Activated naive CD8-positive, alpha-beta T cell treated with anti-CD3 and anti-CD28 coated beads, Interleukin-2, amount 10 ng/mL, durations not matched to agents 7 days and 5 days (primary cell): ENCODE measurements around the gene SLTM. TPM values are rescaled to one million over a fixed set of nuclear protein-coding genes. Genes with fewer than 3 reads are reported as not detected.
"Not testable (repeated sequence)": the region's sequence is repeated elsewhere in the genome, so short reads cannot be mapped to it uniquely, and the experiment has no call there.

Source experiments
- ATAC-seq: fragments of 150-1000 bp; cut with Tn5 transposase; one replicate; pipeline ENCODE4 v1.10.0; 2021; ENCODE audit warnings: low read depth, moderate library complexity
- POLR2A ChIA-PET: fragments of 350-600 bp; sonication (Branson Sonifier 250); formaldehyde crosslinking; loops from one replicate; lab custom pipeline; 2021; ENCODE audit warnings: antibody characterized with exemption; lab: Charles Lee
- DNase-seq: peaks from one replicate; pipeline ENCODE4 v3.0.0; 2021
- H3K27ac Mint-ChIP-seq: one replicate; pipeline ENCODE4 v1.8.0; 2022; ENCODE audit warnings: mild to moderate bottlenecking, mixed read lengths
- H3K27me3 Mint-ChIP-seq: one replicate; pipeline ENCODE4 v1.8.0; 2022; ENCODE audit warnings: mild to moderate bottlenecking, moderate library complexity, mixed read lengths
- H3K36me3 Mint-ChIP-seq: one replicate; pipeline ENCODE4 v1.8.0; 2021; ENCODE audit warnings: mild to moderate bottlenecking, mixed read lengths
- H3K4me1 Mint-ChIP-seq: one replicate; pipeline ENCODE4 v1.8.0; 2021; ENCODE audit warnings: mixed read lengths
- H3K4me3 Mint-ChIP-seq: one replicate; pipeline ENCODE4 v1.8.0; 2022; ENCODE audit warnings: mild to moderate bottlenecking, moderate library complexity, mixed read lengths
- H3K9me3 Mint-ChIP-seq: one replicate; pipeline ENCODE4 v1.8.0; 2021; ENCODE audit warnings: mixed read lengths
- total RNA-seq, 2 experiments: library from RNA; stranded (reverse); gene quantifications; one replicate each; pipeline ENCODE4 v1.2.3, GENCODE V29; 2021

Gene SLTM
- total RNA-seq, 2 experiments from 2014 or later = 130 TPM

GRCh38 chr15:58856086-58856485 is 77.4 kb downstream of the SLTM start:
- Mint-ChIP-seq H3K36me3 (peaks cover 14% of the 10 kb centered on the region), H3K27ac (no peak overlapping the region), H3K4me3 (no peak overlapping the region), H3K9me3 (no peaks in the 10 kb centered on the region), H3K4me1 (peaks cover 3% of the 10 kb centered on the region), H3K27me3 (no peaks in the 10 kb centered on the region)
- POLR2A ChIA-PET = no interaction called here
- no peak for DNase-seq
- no peak for ATAC-seq

GRCh38 chr15:58854593-58854992 is 78.9 kb downstream of the SLTM start:
- ATAC-seq (no peak), DNase-seq (no peak)
- Mint-ChIP-seq H3K4me1 (peaks cover 3% of the 10 kb centered on the region), H3K4me3 (no peak overlapping the region), H3K36me3 (peaks cover 17% of the 10 kb centered on the region), H3K27me3 (no peaks in the 10 kb centered on the region), H3K9me3 (no peaks in the 10 kb centered on the region), H3K27ac (no peak overlapping the region)
- POLR2A ChIA-PET = no interaction called here

- ATAC-seq (no peak), DNase-seq (no peak)
- Mint-ChIP-seq H3K27me3 (no peaks in the 10 kb centered on the region), H3K4me3 (no peak overlapping the region), H3K27ac (no peak overlapping the region), H3K4me1 (peaks cover 3% of the 10 kb centered on the region), H3K36me3 (peaks cover 32% of the 10 kb centered on the region), H3K9me3 (no peaks in the 10 kb centered on the region)
- POLR2A ChIA-PET = no interaction called here
Measured at GRCh38 chr15:58852347-58852746, 81.1 kb downstream of the SLTM start.

GRCh38 chr15:58851205-58851604 is 82.3 kb downstream of the SLTM start:
- H3K36me3 Mint-ChIP-seq = peaks cover 34% of the 10 kb centered on the region
- H3K4me3 Mint-ChIP-seq, POLR2A ChIA-PET, H3K27ac Mint-ChIP-seq, ATAC-seq, H3K27me3 Mint-ChIP-seq, DNase-seq, H3K9me3 Mint-ChIP-seq, H3K4me1 Mint-ChIP-seq: not testable (repeated sequence)

GRCh38 chr15:58842713-58843396 is 90.6 kb downstream of the SLTM start:
- Mint-ChIP-seq H3K36me3 (peaks cover 16% of the 10 kb centered on the region), H3K9me3 (no peaks in the 10 kb centered on the region), H3K27me3 (no peaks in the 10 kb centered on the region), H3K4me3 (no peak overlapping the region), H3K4me1 (no peaks in the 10 kb centered on the region), H3K27ac (no peak overlapping the region)
- POLR2A ChIA-PET = no interaction called here
- DNase-seq (no peak), ATAC-seq (no peak)

- no peaks in the 10 kb centered on the region for H3K27me3 Mint-ChIP-seq
- no peak overlapping the region for H3K27ac Mint-ChIP-seq
- ATAC-seq = no peak
- H3K4me1 Mint-ChIP-seq = no peaks in the 10 kb centered on the region
- DNase-seq = no peak
- no peak overlapping the region for H3K4me3 Mint-ChIP-seq
- peaks cover 10% of the 10 kb centered on the region for H3K36me3 Mint-ChIP-seq
- H3K9me3 Mint-ChIP-seq = no peaks in the 10 kb centered on the region
- POLR2A ChIA-PET = no interaction called here
Measured at GRCh38 chr15:58840048-58840447, 93.4 kb downstream of the SLTM start.

GRCh38 chr15:58839485-58839884 is 94.0 kb downstream of the SLTM start:
- Mint-ChIP-seq H3K9me3 (no peaks in the 10 kb centered on the region), H3K4me3 (no peak overlapping the region), H3K36me3 (peaks cover 10% of the 10 kb centered on the region), H3K4me1 (no peaks in the 10 kb centered on the region), H3K27me3 (no peaks in the 10 kb centered on the region), H3K27ac (no peak overlapping the region)
- no peak for DNase-seq
- POLR2A ChIA-PET = no interaction called here
- no peak for ATAC-seq

- H3K27me3 Mint-ChIP-seq, H3K4me3 Mint-ChIP-seq, DNase-seq, H3K36me3 Mint-ChIP-seq, H3K4me1 Mint-ChIP-seq, H3K9me3 Mint-ChIP-seq, ATAC-seq, H3K27ac Mint-ChIP-seq, POLR2A ChIA-PET: not testable (repeated sequence)
Measured at GRCh38 chr15:58833681-58834426, 99.6 kb downstream of the SLTM start.

- Mint-ChIP-seq H3K9me3 (no peaks in the 10 kb centered on the region), H3K4me1 (no peaks in the 10 kb centered on the region), H3K4me3 (no peak overlapping the region), H3K36me3 (peaks cover 13% of the 10 kb centered on the region), H3K27ac (no peak overlapping the region), H3K27me3 (no peaks in the 10 kb centered on the region)
- ATAC-seq (no peak), DNase-seq (no peak)
- POLR2A ChIA-PET = interaction anchor here (0.5 kb wide), 1 partner anchor 104 kb away, joined by 4 read pairs; no protein-coding TSS in a partner anchor
Measured at GRCh38 chr15:58830556-58830955, 102.9 kb downstream of the SLTM start.

Other genes with a start within 250 kb of the SLTM start
- gene ADAM10, start 184.0 kb downstream of the SLTM start, total RNA-seq = 100 to 1,000 TPM; 173 to 175 TPM
- gene MINDY2, start 162.4 kb downstream of the SLTM start, total RNA-seq = 10 to 100 TPM; 19.0 to 20.2 TPM
- gene RNF111, start 54.0 kb upstream of the SLTM start, total RNA-seq = 10 to 100 TPM; 38.2 to 46.9 TPM
- gene CCNB2, start 171.5 kb upstream of the SLTM start, total RNA-seq = 10 to 100 TPM; 72.1 to 75.9 TPM